SU-DHL-6 (cell line): Measurements from ENCODE around the gene WDR4.

Source experiments
- H2AFZ ChIP-seq: fragments of 200-600 bp; sonication (generic); 2 replicates; pipeline ENCODE4 v1.6.1; 2014; ENCODE audit warnings: low read depth, mild to moderate bottlenecking, moderate library complexity, mixed read lengths, antibody characterized with exemption, low read length; ENCODE audit not compliant: severe bottlenecking
- H3F3A ChIP-seq: fragments of 200-600 bp; shearing (Covaris generic); 2 replicates; pipeline ENCODE4 v1.6.0; 2016; ENCODE audit warnings: antibody characterized with exemption, mild to moderate bottlenecking; ENCODE audit not compliant: insufficient read depth
- H3K27ac ChIP-seq: fragments of 200-600 bp; sonication (generic); 2 replicates; pipeline ENCODE4 v1.5.1; 2016; ENCODE audit warnings: low read depth, mild to moderate bottlenecking, low read length, moderate library complexity, mixed read lengths
- H3K27me3 ChIP-seq: fragments of 200-600 bp; sonication (generic), shearing (Covaris generic); 2 replicates; pipeline ENCODE4 v1.6.0; 2014; ENCODE audit warnings: mild to moderate bottlenecking, low read length
- H3K36me3 ChIP-seq: fragments of 200-600 bp; sonication (generic); 2 replicates; pipeline ENCODE4 v1.6.1; 2014; ENCODE audit warnings: mild to moderate bottlenecking, low read length, mixed read lengths
- H3K4me2 ChIP-seq: fragments of 300-600, 200-600 bp; shearing (Covaris generic), sonication (generic); 2 replicates; pipeline ENCODE4 v1.6.0; 2014; ENCODE audit warnings: low read length, low read depth, mild to moderate bottlenecking; ENCODE audit not compliant: poor library complexity, severe bottlenecking
- H3K4me3 ChIP-seq: fragments of 200-600 bp; sonication (generic); 2 replicates; pipeline ENCODE4 v1.5.1; 2014; ENCODE audit warnings: antibody characterized with exemption, low read length, mild to moderate bottlenecking, mixed read lengths; ENCODE audit not compliant: insufficient read depth, poor library complexity, severe bottlenecking
- H3K79me2 ChIP-seq: fragments of 200-600 bp; sonication (generic); 2 replicates; pipeline ENCODE4 v1.6.1; 2014; ENCODE audit warnings: mild to moderate bottlenecking, low read length, moderate library complexity; ENCODE audit not compliant: insufficient read depth
- H3K9ac ChIP-seq: fragments of 200-600 bp; sonication (generic); 2 replicates; pipeline ENCODE4 v1.7.0; 2014; ENCODE audit warnings: mild to moderate bottlenecking, low read length
- H3K9me2 ChIP-seq: fragments of 200-600 bp; sonication (generic); replicated peaks from 2 replicates; pipeline ENCODE4 v1.6.1; 2014; ENCODE audit warnings: low read length; ENCODE audit not compliant: insufficient read depth
- H3K9me3 ChIP-seq: fragments of 200-600 bp; sonication (generic); 2 replicates; pipeline ENCODE4 v1.6.1; 2014; ENCODE audit warnings: low read length, mixed read lengths; ENCODE audit not compliant: insufficient read depth
- H4K20me1 ChIP-seq: fragments of 200-600 bp; sonication (generic); 2 replicates; pipeline ENCODE4 v1.6.1; 2014; ENCODE audit warnings: low read depth, mild to moderate bottlenecking, antibody characterized with exemption, low read length, moderate library complexity, mixed read lengths
- CTCF ChIP-seq: fragments of 200-600 bp; sonication (generic); IDR thresholded peaks from one replicate; pipeline ENCODE4 v1.5.1; 2017; ENCODE audit warnings: antibody characterized with exemption, mild to moderate bottlenecking, low read length, moderate library complexity; ENCODE audit not compliant: insufficient read depth, poor library complexity, severe bottlenecking
- EZH2phosphoT487 ChIP-seq: fragments of 200-600 bp; sonication (generic), shearing (Covaris generic); conservative IDR thresholded peaks from 2 replicates; pipeline ENCODE4 v1.6.1; 2018; ENCODE audit warnings: mild to moderate bottlenecking, antibody characterized with exemption, low read length, moderate library complexity, mixed read lengths

Gene WDR4

GRCh38 chr21:42873096-42873495, 6.2 kb downstream of the WDR4 start:
- peaks cover 71% of the 10 kb centered on the region for H3K79me2 ChIP-seq
- H3K36me3 ChIP-seq, result peaks cover 21% of the 10 kb centered on the region; the same call in 1 of the 2 replicates

GRCh38 chr21:42868196-42868595, 11.1 kb downstream of the WDR4 start:
- peaks cover 14% of the 10 kb centered on the region; the same call in 1 of the 2 replicates for H3K36me3 ChIP-seq
- peaks cover 89% of the 10 kb centered on the region for H3K79me2 ChIP-seq

More at GRCh38 chr21:42873096-42873495, 6.2 kb downstream of the WDR4 start:
- TF ChIP-seq EZH2phosphoT487, result no peak
- no peaks in the 10 kb centered on the region for H3K9me2 ChIP-seq
- H3K4me2 ChIP-seq, result no peak overlapping the region
- H3K9ac ChIP-seq, result no peak overlapping the region
- no peaks in the 10 kb centered on the region for H3K27me3 ChIP-seq
- H2AFZ ChIP-seq, result no peak overlapping the region
- no peaks in the 10 kb centered on the region for H3K9me3 ChIP-seq
- no peaks in the 10 kb centered on the region for H3F3A ChIP-seq
- H3K27ac ChIP-seq, result no peak overlapping the region
- peaks cover 13% of the 10 kb centered on the region; the same call in 1 of the 2 replicates for H4K20me1 ChIP-seq
- no peak overlapping the region for H3K4me3 ChIP-seq

GRCh38 chr21:42865776-42866160, 13.6 kb downstream of the WDR4 start:
- H3K9ac ChIP-seq, result no peak overlapping the region
- no peak overlapping the region for H3K27ac ChIP-seq
- H3K9me2 ChIP-seq, result no peaks in the 10 kb centered on the region
- H3K79me2 ChIP-seq, result peaks cover 83% of the 10 kb centered on the region
- no peaks in the 10 kb centered on the region for H3K27me3 ChIP-seq
- H4K20me1 ChIP-seq, result peaks cover 8% of the 10 kb centered on the region; the same call in 1 of the 2 replicates
- peaks cover 5% of the 10 kb centered on the region; the same call in 1 of the 2 replicates for H3K36me3 ChIP-seq
- H3K9me3 ChIP-seq, result no peaks in the 10 kb centered on the region
- no peak for TF ChIP-seq CTCF
- TF ChIP-seq EZH2phosphoT487, result no peak
- H3K4me3 ChIP-seq, result no peak overlapping the region
- H3F3A ChIP-seq, result no peaks in the 10 kb centered on the region
- H2AFZ ChIP-seq, result no peak overlapping the region
- no peak overlapping the region for H3K4me2 ChIP-seq

More at GRCh38 chr21:42868196-42868595, 11.1 kb downstream of the WDR4 start:
- Histone ChIP-seq H3K4me3 (no peak overlapping the region), H3K9ac (no peak overlapping the region), H3F3A (no peaks in the 10 kb centered on the region), H3K9me3 (no peaks in the 10 kb centered on the region), H3K27ac (no peak overlapping the region), H3K27me3 (no peaks in the 10 kb centered on the region), H3K9me2 (no peaks in the 10 kb centered on the region), H3K4me2 (no peak overlapping the region), H4K20me1 (peaks cover 13% of the 10 kb centered on the region; the same call in 1 of the 2 replicates), H2AFZ (no peak overlapping the region)
- TF ChIP-seq EZH2phosphoT487 (no peak), CTCF (no peak)
